T47D (cell line): ENCODE data around the gene FBXL13.

Experiments
- DNase-seq, 2 experiments: peaks; one replicate each; pipeline versions ENCODE4 v3.0.0 to v3.0.0-alpha.2; 2011 to 2012; ENCODE audit warnings: low read depth in 1 of 2, low spot score in 1 of 2
- JUND ChIP-seq: IDR thresholded peaks from 2 replicates; pipeline ENCODE4 v1.6.1; 2012; ENCODE audit warnings: low read depth
- in situ Hi-C: cut with HindIII; loops from 2 replicates; pipeline ENCODE4 v1.10.0; 2016; ENCODE audit warnings: low sequenced_read_pairs, low pct_unique_long_range_greater_than_20kb

Gene FBXL13

DNA sequence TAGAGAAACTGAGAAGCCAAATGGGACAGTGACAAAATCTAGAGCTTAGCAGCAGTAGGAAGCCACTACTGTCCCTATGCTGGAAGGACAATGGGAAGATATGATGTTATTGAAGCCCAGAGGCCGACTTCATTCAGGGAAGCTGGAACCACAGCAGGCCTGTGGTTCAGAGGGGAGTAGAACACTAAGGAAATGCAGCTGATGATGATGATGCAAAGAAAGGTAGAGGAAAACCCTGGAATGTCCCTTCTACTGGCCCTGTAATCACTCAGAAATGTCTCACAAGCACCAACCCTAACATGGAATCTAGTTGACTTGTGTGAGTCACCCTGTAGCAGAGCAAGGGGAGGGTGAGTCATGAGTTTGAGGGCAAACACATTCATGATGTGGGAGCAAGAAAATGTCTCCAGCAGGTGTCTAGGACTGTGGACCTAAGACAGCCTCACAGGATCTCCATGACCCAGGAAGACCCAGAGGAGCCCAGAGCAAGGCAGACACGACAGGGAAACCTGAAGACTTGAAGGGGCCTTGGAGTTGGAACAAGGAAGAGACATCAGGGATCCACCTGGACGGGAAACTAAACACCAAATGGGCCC, 198.8 kb downstream of the FBXL13 start:
- in situ Hi-C loops, result no loop called here
- no peak for DNase-seq
- TF ChIP-seq JUND, result no peak

DNA sequence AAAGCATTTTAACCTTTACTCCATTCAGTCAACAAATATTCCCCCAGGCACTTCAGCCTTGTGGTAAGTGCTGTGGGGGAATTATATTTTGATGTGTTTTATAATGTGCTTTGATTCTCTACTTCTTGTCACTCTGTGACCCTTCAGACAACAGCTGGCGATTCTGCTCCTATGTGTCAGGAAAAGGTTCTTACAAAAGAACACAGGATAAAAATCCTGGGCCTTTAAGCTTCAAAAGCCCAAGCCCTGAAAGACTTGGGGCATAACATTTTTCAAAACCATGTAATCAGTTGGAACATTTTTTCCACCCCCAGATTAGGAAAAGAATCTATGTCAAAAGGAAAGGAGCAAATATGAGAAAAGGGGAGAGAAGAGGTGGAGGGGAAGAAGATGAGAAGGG, 199.6 kb downstream of the FBXL13 start:
- TF ChIP-seq JUND, result no peak
- no peak for DNase-seq
- in situ Hi-C loops, result no loop called here

DNA sequence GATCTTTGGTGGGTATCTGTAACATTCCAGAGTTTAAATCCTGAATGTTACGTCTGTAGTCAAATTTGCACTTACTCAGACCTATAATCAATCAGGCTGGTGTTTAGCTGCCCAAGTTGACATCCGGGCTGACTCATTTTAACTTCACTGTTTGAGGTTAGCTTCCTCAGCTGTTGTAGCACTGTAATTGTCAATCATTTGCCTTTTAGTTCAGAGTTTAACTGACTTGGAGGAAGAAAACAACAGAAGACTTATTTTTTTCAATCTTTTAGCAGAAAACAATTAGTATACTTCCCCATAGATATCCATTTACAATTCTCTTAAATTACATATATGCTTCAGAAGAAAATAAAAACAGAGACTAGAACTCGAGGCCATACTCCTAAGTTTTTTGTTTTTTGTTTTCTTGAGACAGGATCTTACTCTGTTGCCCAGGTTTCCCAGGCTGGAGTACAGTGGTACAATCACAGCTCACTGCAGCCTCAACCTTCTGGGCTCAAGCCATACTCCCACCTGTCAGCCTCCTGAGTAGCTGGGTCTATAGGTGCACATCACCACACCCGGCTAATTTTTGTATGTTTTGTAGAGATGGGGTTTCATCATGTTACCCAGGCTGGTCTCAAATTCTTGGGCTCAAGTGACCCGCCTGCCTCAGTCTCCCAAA, 200.3 kb downstream of the FBXL13 start:
- DNase-seq, result no peak
- TF ChIP-seq JUND, result no peak
- in situ Hi-C loops, result no loop called here

DNA sequence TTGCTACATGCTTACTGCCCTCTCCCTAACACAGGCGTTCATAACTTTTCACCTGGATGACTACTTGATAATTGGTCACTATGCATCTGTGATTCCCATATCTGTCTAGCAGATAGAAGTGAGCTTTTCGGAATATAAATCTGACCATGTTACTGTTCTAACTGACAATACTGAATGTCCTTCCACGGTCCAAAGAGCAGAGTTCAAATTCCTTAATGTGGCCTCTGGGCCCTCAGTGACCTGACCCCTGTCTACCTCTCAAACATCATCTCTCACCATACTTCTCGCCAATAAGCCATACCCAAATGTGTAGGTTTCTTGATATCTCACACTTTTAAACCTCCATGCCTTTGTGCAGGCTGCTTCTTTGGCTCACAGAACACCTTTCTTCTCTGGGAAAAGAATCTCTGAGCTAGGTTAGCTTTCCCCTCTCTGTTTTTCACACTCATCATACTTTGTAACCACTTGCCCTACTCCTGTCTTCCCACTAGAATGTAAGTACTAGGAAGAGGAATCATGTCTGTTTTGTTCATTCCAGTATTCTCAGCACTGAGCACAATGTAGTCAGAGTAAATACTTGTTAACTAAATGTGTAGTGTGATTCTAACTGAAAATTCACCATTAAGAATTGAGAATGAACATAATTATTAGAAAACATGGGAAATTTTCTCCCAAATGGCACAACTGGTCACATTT, 201.0 kb downstream of the FBXL13 start:
- TF ChIP-seq JUND, result no peak
- in situ Hi-C loops, result no loop called here
- DNase-seq, result no peak

DNA sequence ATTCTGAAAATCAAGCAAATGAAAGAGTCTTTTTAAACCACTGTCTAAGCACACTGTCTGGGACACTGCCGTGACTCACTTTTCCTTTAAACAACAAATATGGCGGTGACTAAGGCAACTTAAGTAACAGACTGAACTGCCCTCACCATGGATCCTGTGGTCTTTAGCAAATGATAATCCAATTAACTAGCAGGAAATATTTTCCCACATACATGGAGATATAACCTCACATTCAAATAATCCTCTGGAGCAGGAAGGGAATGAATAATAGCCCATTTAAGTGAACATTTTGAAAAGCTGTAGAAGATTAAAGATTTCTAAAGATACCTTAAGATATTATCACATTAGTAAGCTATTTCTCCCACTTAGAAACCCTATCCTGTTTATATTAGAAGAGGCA, 202.1 kb downstream of the FBXL13 start:
- no peak for DNase-seq
- no peak for TF ChIP-seq JUND
- in situ Hi-C loops, result no loop called here

DNA sequence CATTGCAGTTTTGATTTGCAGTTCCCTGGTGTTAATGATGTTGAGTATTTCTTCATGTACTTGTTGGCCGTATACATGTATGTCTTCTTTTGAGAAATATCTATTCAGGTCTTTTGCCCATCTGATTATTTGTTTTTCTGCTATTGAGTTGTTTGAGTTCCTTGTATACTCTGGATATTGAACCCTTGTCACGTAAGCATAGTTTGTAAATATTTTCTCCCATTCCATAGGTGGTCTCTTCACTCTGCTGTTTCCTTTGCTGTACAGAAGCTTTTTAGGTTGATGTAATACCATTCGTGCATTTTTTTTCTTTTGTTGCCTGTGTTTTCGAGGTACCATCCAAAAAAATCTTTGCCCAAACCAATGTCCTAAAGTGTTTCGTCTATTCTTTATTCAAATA, 205.4 kb downstream of the FBXL13 start:
- no peak for TF ChIP-seq JUND
- DNase-seq, result no peak
- in situ Hi-C loops, result no loop called here

DNA sequence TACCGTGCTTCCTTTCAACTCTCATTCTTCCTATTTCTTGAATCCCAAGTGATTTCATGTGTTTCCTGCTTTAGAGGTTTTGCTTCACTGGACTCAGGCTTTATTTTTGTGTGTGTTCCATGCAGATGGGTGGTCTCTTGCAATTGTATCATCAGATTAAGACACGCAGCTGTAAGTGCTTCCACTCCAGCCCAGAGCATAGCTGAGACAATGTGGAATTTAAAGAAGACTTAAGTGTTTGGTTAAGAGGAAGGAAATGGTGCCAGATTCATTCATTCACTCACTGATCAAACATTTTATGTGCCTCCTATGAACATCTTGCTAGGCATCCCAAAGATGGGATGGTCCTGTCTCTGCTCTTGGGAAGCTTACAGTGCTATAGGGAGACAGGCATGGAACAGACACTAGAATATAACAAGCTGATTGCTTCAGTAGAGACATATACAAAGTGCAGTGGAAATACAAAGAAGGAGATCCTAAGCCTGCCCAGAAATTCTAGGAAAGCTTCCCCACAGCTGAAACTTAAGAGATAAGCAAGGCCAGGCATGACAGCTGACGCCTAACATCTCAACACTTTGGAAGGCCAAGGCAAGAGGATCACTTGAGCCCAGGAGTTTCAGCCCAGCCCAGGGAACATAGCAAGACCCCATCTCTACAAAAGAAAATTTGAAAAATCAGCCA, 207.9 kb downstream of the FBXL13 start:
- in situ Hi-C loops, result no loop called here

DNA sequence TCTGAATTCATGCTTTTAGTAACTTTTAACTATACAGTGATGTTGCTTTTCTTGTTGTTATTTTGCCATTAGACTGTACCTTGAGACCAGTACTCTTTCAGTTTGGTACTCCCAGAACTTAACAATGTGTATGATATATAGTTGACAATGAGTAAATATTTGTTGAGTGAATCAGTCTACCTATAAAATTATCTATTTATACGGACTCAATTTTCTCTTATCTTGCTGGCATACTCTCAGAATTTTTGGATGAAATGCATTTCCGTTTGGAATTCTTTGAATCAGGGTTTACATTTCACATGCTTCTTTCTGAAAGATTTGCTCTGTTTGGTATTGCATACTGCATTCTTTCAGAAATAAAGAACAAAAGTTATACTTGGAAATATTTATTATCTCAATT, 209.6 kb downstream of the FBXL13 start:
- in situ Hi-C loops, result no loop called here
- TF ChIP-seq JUND, result no peak
- DNase-seq, result no peak

More for the DNA sequence above, 207.9 kb downstream of the FBXL13 start:
- no peak for DNase-seq
- no peak for TF ChIP-seq JUND

DNA sequence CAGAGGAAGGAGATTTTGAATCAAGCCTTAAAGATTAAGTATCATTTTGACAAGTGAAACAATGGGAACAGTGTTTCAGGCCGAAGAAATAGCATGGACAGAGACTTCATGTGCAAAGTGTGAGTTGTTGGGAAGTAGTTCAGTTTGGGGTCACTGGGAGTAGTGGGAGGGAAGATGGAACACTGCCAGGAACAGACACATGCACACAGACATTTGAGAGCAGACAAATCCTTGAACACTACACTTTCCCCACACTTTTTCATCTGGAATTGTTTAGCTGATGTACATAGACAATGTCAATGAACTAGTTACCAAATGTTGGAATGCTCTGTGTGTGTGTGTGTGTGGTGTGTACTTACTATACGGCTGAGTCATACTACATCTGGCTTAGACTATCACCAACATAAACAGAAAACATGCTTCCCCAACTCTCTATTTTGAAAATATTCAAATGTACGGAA, 214.2 kb downstream of the FBXL13 start:
- DNase-seq, result no peak
- no peak for TF ChIP-seq JUND
- in situ Hi-C loops, result no loop called here

DNA sequence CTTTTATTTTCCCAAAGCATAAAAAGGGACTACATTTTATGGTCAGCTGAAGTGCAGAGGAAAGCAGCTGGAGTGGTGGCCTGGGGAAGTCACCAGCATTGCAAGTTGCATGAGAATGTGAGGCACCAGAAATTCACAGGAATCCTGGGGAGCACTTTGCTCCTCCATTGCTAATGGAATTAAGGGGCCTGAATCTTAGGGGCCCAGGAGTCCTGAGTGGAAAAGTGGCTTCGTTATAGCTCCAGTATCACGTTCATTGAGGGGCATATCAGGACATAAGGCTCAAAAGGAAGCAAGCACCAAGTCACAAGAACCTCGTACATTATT, 214.8 kb downstream of the FBXL13 start:
- no peak for TF ChIP-seq JUND
- DNase-seq, result no peak
- in situ Hi-C loops, result no loop called here

DNA sequence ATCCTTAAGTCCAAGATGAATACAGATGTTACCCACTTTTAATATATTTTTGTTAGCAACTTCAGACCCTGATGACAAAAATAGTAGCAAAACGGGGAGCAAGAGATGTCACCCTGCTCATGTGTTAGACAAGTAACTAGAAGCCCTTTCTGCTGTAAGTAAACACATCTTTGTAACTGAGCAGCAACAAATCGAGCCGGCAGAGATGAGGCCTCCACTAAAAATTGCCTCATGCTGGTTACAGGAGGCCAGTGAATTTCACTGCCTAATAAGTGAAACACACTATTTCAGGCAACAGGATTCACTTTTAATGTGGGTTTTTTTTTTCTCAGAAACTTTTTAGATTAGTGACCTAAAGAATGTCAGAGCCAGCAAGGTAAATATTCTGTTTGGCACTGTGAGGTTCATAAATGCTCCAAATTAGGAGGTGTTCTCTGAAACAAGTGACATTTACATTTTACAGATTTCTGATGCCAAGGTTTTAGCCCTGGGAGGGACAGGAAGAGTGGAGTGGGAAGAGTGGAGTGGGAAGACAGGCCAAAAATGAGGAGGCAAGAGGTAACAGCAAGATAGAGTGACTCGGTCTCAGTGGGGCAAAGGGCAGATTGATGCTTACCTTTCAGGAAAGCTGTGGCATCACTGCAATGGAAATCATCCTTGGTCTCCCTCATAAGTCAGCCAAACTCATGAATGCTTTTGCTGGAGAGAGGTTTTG, 215.4 kb downstream of the FBXL13 start:
- in situ Hi-C loops, result no loop called here
- no peak for DNase-seq
- TF ChIP-seq JUND, result no peak

DNA sequence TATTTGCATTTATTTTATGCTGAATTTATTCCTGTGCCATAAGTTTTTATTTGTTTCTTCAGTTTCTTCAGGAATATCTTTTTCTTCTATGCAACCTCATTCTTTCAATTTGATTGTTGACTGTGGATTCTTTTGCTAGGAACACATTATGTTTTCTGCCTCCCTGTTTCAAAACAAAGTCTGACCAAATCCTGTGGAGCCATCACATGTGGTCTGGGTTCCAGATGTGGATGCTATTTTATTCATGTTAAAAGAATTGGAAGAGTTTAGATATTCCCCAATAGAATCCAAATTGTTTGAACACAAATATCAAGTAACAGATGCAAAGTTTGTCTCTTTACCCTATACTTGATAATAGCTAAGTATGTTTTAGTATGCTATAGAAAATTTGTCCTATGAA, 218.6 kb downstream of the FBXL13 start:
- TF ChIP-seq JUND, result no peak
- in situ Hi-C loops, result no loop called here
- no peak for DNase-seq
